ENCODE measurements around the gene DLX6.
A peak's percentile ranks its signal among the peaks of the same experiment; 100 is the strongest.

DLX6 gene

DNA sequence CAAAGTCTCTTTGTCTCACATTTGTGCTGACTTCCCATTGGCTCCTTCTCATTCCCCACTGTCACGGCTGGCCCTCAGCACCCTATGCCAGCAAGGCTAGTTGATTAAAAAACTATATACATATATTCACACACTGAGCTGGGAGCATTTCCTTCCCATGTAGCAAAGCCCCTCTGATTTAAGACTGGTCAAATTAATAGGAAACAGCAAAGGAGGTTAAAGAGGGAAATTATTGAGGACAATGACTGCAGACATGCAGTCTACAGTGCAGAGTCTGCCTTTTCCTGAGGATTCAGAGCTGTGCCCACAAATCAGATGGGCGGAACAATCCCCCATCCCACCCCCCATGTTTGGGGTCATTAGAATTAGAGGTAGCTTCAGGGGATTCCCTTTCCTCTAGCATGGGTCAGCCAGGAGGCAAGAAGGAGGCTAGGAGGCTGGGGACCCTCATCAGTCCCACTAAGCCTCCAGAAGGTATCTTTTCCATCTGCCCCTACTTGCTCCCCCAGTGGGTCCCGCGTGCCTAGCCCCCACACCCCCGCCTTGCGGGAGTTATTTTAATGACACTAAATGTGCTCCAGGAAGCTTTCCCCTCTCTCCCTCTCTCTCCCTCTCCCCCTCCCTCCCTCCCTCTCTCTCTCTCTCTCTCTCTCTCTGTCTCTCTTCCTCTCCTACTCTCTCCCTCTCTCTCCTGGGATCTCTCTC is 9.8 kb upstream of the DLX6 start:
- DNase-seq (ENCODE audit: low spot score) = no peak

DNA sequence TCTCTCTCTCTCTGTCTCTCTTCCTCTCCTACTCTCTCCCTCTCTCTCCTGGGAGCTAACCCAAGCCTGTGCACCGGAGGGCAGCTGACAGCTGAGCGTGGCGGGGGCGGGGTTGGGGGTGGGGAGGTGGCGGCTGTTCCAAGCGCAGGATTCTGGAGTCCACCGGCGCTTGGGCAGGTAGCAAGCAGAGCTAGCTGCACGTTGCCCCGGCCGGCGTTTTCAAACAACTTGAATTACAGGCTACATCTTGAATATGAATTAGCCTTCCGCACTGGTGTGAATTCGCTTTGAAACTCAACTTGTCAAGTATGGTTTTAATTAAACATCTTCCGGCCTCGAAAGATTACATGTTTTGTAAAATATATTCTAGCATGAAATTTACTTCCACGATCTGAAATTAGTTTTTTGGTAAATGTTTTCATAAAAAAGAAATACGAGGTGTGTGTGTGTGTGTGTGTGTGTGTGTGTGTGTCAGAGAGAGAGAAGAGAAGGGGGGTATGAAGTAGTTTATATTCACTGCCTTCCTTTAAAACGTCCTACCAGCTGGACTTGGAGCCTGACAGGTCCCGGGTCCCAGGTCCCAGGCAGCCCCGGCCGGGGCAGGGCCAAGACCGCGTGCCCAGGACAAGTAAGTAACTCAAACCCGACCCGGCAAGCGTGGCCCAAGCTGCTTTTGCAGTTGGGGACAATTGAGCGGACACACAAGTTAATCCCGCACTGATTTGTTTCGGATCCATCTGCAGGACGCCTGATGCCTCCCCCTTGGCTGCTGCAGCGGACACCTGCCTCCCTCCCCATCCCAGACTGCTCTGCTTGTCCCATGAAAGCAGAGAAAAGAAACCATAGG is 9.0 kb upstream of the DLX6 start:
- DNase-seq (ENCODE audit: low spot score) = no peak

DNA sequence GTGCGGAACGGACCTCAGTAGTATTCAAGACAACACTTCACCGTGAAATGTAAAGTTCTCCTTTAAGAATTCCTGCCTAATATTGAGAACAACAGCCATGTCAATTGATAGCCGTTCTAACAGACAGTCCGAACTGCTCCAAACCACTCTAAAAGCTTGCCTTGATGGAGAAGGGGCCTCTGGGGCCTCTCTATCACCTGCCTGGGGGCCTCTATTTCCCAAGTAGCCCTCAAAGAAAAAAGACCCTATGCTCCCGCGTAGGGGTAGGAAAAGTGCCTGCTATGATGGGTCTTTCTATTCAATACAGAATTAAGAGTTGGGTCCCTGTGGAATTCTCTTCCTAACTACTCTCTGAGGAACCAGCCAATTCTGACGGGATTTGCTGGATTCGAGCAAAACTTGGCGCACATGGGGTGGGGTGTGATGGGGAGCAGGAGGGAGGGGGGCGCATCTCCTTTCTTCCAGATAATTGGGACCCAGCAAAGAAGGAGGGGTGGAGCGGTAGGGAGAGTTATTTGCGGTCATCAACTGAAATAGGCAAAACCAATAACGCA is 8.3 kb upstream of the DLX6 start:
- no peak for DNase-seq (ENCODE audit: low spot score)

DNA sequence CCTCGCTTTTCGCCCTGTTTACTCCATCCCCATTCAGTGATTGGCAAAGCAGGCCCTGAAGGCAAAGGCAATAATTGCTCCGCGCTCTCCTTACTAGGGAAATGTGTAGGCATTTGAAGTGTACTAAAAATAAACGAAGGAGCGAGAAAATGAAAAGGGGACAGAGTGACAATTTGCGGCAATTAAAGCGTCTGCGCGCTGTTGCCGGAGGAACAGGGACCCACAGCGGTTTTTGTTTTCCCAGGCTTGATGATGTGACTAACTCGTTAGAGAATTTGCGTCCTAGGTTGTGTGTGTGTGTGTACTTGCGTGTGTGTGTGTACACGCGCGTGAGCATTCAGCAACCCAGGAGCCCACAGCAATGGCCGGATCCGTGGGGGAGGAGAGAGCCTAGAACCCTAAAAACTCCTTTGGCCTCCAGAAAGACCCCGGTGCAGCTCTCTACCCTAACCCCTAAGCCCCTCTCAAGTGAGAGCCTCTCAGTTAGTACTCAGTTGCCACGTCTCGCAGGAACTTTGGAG is 7.8 kb upstream of the DLX6 start:
- DNase-seq (ENCODE audit: low spot score) = no peak

DNA sequence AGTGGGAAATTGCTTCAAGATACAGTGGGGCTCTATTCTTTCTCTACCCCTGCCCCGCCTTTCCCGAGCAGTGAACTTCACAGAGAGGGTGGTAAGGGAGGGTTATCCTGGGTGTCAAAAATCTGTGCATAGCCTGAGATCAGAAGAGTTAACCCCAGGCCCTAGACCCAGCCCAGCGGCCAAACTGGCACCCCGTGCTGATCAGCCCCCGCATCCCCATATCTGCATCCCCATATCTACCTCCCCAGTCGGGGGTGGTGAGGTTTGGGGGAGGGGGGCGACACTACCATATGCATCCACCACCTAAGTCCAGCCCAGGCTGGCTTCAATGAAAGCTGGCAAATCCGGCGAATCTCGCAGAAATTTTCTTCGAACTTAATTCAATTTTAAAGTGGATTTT is 7.0 kb upstream of the DLX6 start:
- no peak for DNase-seq (ENCODE audit: low spot score)

DNA sequence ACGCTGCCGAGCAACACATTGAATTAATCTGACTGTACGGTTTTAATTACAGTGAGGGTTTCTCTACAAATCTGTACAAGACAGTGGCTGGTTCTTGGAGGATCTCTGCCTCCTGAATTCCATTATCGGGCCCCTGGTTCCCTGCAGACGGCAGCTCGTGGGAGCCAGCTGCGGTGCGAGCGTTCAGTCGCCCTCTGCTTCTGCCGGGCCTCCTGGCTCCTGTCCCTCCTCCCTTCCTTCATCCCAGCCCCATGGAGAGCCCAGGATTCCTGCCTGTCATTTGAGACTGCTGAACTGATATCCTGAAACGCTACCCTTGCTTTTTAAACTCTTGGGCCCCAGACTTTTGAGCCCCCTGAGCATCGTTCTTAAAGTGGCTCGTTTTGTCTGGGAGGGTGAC is 6.6 kb upstream of the DLX6 start:
- DNase-seq (ENCODE audit: low spot score) = no peak

GRCh38 chr7:97001221-97001620 is 4.1 kb upstream of the DLX6 start:
- no peak for DNase-seq (ENCODE audit: low spot score)

GRCh38 chr7:97001656-97002554 is 3.4 kb upstream of the DLX6 start:
- DNase-seq (ENCODE audit: low spot score) = no peak

DNA sequence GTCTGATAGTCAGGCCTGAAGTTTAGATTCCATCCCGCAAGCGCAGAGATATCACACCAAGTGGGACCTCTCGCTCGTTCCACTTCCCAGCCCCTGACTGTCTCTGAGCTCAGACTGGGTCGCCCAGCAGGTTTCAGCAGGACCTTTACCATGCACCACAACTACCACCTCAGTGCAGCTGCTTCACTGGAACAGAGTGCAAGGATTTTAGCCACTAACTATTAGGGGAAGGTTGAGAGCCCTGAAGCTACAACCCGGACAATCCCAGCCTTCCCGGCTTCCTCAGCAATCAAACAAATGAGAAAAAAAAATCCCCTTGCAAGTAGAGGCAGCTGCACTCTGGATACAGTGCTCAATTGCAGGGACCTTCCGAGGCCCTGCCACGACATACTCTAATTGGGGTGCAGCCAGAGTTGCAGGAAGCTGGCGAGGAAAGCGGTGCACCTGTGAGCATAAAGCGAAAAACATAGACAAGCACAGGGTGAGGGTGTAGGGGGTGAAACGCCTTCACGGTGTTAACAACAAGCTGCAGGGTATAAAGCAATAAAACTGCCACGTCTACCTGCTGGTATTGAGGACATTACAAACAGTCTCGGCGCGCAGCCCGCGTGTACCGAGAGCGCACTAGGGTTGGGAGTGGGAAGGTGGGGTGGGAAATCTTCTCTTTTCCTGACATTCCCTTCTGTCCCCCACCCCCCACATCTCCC is 2.6 kb upstream of the DLX6 start:
- no peak for DNase-seq (ENCODE audit: low spot score)

DNA sequence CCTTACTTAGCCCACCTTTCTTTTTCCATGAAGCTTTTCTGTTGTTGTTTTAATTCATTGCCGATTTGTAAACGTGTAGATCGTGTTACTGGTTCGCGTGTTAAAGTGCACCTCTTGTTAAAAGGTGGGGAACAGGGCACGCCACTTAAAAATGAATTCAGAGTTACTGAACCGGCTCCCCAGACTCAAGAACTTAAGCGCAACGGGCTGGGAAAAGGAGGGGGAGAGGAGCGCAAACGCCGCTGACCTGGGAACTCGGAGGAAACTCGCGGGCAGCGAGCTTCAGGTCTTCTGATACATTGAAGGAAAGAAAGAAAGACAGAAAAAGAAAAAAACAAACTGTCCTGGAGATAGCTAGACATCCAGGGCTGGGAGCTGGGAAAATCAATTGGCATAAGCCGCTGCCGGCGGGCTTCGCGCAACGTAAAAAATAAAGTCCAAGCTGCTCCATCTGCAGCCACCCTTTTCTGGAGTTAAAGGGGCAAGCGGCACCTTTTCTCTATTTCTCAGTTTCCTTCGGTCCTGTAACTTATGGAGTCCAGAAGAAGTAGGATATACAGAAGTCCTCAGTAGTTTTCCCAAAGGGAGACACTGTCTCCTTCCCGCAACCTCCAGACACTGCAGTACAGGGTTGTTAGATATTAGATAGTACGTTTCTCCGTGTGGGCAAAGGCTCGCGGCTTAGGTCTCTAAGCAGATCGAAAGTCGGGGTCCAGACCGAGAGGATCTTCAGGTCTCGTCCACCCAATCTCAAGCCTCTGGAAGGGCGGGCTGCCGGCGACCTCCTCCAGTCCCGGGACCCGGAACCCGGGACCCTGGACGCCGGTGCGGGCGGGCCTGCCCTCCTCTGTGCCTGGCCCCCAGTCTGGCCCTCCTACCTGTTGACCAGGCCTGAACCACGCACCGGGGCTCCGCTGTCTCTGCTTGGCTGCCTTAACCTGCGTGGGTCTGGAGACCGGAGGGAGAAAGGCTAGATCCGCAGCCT is 1.8 kb upstream of the DLX6 start:
- DNase-seq (ENCODE audit: low spot score) = no peak

DNA sequence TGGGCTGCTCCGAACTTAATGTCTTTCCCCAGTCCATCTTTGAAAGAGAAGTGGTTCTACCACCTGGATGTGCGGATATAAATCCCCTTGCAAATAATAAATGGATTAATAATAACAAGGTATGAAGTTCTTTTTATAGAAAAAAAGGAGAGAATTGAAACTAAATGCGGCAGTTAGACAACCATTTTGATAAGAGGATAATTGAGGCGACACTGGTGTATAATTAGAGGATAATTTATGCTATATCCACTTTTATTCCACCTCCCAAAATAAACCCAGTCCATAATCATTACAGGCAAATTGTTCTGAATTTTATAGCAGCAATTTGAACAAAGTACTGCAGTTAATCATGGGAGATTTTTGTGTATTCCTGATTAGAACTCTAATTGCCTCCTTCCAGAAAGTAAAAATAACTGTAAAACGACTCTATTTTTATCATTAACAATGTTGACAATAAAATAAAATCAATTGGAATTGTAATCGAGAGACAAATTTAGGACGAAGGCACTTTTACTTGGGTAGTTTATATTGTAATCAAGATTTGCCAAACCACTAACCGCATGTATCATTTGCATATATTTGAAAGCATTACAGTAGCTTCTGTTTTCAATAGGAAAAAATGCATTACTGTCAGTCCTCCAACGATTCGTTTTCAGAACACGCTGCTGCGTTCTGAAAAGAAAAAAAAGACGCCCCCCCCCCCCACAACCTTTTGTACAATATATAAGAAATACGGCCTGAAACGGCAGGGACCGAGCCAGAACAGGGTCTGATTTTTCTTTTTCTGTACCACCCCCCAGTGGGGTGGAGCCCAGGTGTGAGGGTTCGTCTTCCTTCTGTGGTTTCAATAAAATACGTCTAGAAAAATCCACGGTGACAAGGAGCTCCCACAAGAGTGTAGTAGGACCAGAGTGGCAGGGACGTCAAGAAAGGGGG is 838 bp upstream of the DLX6 start:
- no peak for DNase-seq (ENCODE audit: low spot score)

DNA sequence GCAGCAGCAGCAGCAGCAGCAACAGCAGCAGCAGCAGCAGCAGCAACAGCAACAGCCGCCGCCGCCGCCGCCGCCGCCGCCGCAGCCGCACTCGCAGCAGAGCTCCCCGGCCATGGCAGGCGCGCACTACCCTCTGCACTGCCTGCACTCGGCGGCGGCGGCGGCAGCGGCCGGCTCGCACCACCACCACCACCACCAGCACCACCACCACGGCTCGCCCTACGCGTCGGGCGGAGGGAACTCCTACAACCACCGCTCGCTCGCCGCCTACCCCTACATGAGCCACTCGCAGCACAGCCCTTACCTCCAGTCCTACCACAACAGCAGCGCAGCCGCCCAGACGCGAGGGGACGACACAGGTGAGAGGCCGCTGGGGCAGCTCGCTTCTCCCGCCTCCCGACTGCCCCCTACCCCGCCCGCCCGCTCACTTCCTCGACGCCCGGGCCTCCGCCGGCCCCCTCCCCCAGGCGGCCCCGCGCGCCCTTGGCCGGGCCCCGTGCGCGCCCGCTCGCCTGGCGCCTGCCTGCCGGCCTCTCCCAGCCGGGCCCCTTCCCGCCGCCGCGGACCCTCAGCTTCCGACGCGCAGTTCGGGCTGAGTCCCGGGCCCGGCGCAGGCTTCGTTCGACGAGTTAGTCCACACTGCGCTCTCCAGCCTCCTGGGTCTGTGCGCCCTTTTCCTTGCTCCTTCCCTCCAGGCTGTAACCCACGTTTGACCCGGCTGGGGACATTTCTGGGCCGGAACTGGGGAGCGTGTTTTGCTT is 882 bp downstream of the DLX6 start:
- peak; percentile 17 for DNase-seq (ENCODE audit: low spot score)

- DNase-seq (ENCODE audit: low spot score) = no peak
Measured at GRCh38 chr7:97006816-97007582, 1.6 kb downstream of the DLX6 start.

GRCh38 chr7:97007583-97007861 is 2.2 kb downstream of the DLX6 start:
- no peak for DNase-seq (ENCODE audit: low spot score)

- DNase-seq (ENCODE audit: low spot score) = no peak
Measured at GRCh38 chr7:97008275-97008917, 3.0 kb downstream of the DLX6 start.

- no peak for DNase-seq (ENCODE audit: low spot score)
Measured at GRCh38 chr7:97009753-97010732, 4.7 kb downstream of the DLX6 start.
